OCI-M1 (cell line): ENCODE results near the gene CDH2.

ENCODE experiments used
- DNase-seq: peaks from one replicate; lab custom pipeline; 2025; lab: John Stamatoyannopoulos, UW

The CDH2 gene

GRCh38 chr18:28088477-28088876, 88.5 kb downstream of the CDH2 start:
- no peak for DNase-seq

DNA sequence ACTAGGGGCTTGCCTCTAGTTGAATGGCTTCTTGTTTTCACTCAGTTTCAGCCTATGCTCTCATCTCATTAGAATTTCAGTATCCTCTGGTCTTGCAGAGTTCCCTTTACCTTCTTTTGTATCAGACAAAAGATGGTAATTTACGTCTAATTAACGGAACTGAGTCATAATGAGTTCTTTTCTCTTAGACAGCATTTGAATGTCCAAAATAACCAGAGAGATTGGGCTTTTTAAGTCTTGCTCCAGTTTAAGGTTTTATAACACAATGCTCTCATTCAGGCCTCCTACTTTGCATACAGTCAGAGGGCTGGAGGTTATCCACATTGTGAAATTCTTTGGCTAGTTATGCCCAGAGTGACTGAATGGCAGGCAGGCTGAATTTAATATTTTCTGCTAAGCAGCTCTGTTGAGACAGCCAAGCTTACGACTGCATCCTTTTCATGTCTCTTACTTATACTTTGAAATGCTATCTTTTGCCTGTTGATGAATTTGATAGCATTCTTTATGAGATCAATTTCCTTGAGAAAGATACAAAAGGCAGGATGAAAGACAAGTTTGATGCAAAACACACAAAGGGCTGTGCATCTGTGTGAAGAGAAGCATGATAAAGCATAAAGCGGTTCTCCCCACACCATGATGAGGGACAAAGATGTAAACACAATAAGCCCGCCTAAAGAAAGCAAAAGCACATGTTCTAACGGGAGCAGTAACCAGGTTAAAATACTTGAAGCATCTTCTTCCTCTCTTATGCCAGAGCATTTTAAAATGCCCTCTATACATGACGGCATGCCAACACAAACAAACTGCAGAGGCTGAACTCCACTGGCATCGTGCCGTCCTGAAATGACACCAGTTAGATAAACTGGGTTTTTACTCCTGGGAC, 90.0 kb downstream of the CDH2 start:
- no peak for DNase-seq

DNA sequence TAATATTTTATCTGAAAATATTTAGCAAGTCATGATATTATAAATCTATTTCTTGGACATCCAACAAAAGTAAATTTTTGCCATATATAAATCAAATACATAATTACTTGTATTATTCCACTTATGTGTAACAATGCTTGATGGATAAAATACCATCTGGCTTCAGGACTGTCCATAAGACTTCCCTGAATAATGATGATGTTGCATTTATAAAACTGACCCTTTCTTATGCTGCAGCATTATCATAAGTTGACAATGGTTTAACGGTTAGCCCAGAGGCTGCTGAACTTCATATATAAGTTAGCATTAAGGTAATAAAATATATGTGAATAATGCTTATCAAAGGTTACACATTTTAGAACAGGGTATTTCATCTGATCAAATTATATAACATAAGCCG, 95.4 kb downstream of the CDH2 start:
- DNase-seq = no peak

DNA sequence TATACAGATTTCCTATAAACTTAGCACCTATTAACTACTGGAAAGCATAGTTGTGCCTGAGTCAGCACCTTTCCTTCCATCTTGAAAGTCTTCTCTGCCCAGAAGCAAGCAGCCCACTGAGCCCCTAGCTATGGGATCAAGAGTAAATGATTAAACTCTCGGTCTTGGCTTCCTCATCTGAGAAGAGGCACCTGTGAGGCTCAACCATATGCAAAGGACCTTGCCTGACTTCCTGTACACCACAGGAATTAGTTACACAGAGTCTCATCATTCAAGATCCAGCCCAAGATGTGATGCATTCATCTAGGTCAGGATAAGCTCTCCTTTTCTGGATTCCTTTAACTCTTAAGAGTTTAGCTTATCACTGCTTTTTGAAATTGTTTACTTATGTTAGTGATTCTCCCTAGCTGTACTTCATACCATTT, 96.0 kb downstream of the CDH2 start:
- no peak for DNase-seq

GRCh38 chr18:28079883-28080282, 97.0 kb downstream of the CDH2 start:
- DNase-seq = no peak

- no peak for DNase-seq
These were observed 98.1 kb downstream of the CDH2 start for GRCh38 chr18:28078849-28079248.

DNA sequence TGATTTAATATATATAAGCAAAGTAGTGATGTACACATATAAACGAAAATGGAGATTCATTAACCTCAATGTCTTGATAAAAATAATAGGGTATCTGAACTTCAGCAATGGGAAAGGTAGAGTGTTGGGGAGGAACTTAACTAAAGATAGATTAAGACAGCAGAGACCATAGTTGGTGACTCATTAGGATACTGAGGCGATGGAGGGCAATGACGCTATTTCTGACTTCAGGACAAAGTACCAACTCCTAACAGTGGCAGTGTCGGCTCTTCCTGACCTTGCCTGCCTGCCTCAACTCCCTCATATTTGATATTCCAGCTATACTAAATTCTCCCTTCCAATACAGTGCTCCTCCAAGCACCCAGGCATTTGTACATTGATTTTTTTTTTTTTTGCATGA, 98.6 kb downstream of the CDH2 start:
- no peak for DNase-seq

- no peak for DNase-seq
These were observed 101.4 kb downstream of the CDH2 start for GRCh38 chr18:28075501-28075900.

- DNase-seq = no peak
These were observed 102.9 kb downstream of the CDH2 start for GRCh38 chr18:28074076-28074475.

GRCh38 chr18:28073658-28074057, 103.3 kb downstream of the CDH2 start:
- no peak for DNase-seq

DNA sequence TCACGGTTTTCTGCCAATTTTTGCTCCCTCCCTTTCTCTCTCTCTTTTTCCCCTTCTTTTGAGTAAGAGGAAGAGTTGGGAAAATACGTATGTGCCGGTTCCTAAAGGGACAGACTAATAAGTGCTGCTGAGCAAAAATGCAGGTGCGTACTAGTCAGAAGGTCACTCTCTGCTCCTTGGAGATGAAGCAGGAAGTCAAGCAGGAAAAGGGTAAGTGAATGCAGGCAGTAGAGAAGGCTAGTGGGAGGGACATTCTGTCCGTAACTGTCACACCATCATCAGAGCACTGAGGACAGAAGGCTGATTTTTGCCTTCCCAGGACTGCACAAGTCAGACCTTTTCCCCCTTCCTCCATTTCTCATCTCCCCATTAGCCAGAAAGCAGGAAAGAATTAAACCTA, 105.7 kb downstream of the CDH2 start:
- DNase-seq = no peak

GRCh38 chr18:28068207-28068606, 108.7 kb downstream of the CDH2 start:
- no peak for DNase-seq

DNA sequence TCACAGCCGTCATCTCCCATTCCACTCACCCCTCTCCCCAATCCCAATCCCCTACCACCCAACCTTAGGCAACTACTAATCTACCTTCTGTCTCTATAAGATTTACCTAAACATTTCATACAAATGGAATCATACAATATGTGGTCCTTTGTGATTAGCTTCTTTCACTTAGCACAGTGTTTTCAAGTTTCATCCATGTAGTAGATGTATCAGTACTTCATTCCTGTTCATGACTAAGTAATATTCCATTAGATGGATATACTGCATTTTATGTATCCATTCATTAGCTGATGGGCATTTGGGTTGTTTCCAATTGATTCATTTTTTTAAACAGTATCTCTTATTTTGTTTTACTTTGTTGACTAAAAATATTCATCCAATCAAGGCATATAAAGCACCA, 109.6 kb downstream of the CDH2 start:
- no peak for DNase-seq

DNA sequence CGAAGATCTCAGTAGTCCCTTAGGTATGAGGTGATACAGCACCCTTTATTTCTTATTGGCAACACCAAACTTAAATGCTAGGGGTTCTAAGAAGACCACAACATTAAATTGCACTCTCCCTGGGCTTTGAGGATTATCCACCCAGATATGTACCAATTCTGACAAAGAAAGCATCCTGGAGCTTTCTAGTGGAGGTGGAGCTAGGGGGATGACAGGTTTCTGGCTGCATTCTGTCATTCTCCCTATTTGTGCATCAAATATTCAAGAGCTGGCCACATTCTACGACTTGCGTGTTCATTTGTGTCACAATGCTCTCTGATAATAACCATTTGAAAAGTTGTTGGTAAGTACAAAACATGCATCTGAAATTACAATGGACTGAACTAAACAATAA, 111.1 kb downstream of the CDH2 start:
- DNase-seq = no peak

GRCh38 chr18:28065031-28065792, 111.7 kb downstream of the CDH2 start:
- no peak for DNase-seq

GRCh38 chr18:28063926-28064325, 113.0 kb downstream of the CDH2 start:
- DNase-seq = no peak

- DNase-seq = no peak
These were observed 113.6 kb downstream of the CDH2 start for GRCh38 chr18:28063271-28063761.

DNA sequence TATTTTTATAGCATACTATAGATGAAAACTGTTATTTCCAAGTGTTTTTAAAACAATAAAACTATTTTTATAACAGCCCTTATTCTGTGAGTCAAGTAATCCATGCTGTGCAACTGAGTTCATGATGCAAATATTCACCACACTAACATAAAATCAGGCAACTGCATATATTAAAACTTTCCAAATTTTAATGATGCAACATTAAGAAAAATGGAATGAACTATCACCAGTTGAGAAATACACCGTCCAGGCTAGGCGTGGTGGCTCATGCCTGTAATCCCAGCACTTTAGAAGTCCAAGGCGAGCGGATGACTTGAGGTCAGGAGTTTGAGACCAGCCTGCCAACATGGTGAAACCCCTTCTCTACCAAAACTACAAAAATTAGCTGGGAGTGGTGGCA, 114.5 kb downstream of the CDH2 start:
- DNase-seq = no peak

- DNase-seq = no peak
These were observed 117.1 kb downstream of the CDH2 start for GRCh38 chr18:28059861-28060260.

DNA sequence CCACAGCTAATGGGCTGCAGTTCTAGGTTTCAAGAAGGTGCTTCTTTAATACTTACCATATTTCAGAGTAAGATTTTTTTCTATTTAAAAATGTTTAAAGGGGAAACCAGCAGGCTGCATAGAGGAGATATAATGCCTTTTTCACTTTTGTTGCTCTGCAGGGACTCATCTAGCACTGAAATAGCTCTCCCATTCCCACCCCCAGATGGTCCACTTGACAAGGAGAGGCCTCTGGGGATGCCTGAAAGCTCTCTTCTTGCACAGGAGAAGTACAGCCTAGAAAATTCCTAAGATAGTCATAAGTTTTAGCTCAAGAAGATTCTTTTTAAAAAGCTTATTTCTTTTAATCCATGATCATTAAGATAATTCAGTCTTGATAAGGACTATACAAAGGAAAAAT, 126.4 kb downstream of the CDH2 start:
- no peak for DNase-seq

- DNase-seq = no peak
These were observed 128.3 kb downstream of the CDH2 start for GRCh38 chr18:28048612-28049011.

DNA sequence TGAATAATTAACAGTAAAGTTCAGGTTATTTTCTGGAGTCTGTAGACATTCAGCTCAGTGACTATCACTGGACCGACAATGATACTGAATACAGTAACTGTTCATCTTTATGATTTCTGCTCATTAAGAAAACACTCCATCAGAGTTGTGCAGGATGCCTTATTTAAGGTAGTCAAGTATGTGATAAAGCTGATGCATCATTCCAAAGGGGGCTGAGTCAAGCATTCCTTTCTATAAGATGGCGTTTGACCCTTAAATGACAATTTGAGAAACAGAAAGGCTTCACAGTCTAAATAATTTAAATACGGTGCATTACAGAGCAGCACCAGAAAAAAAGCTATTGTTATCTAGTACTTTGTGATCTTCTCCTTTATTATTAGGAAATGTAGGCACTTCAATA, 131.1 kb downstream of the CDH2 start:
- DNase-seq = no peak

DNA sequence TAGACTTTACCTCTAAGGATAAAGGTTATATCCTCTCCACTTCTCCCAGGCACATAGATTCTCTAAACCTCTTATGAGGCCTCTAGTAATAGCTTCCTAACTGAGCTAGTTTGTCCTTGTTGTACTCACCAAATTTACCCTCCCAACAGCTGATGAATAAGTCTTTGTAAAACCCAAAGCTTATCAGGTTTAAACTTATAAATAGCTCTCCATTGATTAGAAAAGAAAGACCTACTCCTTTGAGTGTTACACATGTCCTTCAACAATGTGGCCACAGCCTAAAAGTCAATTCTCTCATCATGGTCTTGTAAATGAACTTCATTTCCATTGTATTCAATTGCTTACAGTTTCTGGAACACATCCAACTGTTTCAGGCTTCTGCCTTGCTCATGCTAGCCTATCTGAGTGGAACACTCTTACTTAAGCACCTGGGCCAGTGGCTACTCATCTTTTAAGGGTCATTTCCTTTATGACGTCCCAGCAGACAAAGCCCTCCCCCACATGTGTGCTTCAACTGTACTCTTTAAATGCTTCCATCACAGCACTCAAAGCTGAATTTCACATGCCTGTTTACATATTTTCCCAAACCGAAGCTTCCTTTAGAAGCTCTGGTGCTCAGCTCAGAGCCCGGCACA, 131.6 kb downstream of the CDH2 start:
- peak; percentile 25 for DNase-seq
